Kidney (tissue), 14 donors: Measurements from ENCODE around the gene MRPL4. TPM values are rescaled to one million over a fixed set of nuclear protein-coding genes. Genes with fewer than 3 reads are reported as not detected.

Experiments used
- DNase-seq, 5 donors: peaks; one replicate each; pipeline ENCODE4 v3.0.0-alpha.2; 2013 to 2020
- FAIRE-seq: peaks from 2 replicates; lab custom pipeline; 2012; peaks lifted over from hg19 to GRCh38; lab: Jason Lieb, UNC
- H3K27ac ChIP-seq, 2 donors: one replicate each; pipeline ENCODE4 v1.7.0; 2013; ENCODE audit warnings: low read depth in 2 of 2, low read length in 2 of 2, inconsistent platforms in 1 of 2
- H3K27me3 ChIP-seq: one replicate; pipeline ENCODE4 v1.7.1; 2013; ENCODE audit warnings: low read length, inconsistent platforms; ENCODE audit not compliant: control insufficient read depth, insufficient read depth
- H3K36me3 ChIP-seq, 3 donors: one replicate each; pipeline versions ENCODE4 v1.7.0 to v1.7.1; 2013; ENCODE audit warnings: low read length in 3 of 3, control low read depth in 1 of 3, inconsistent platforms in 1 of 3; ENCODE audit not compliant: insufficient read depth in 3 of 3, control insufficient read depth in 2 of 3
- H3K4me1 ChIP-seq, 3 donors: one replicate each; pipeline versions ENCODE4 v1.7.0 to v1.7.1; 2013; ENCODE audit warnings: low read length in 3 of 3, inconsistent platforms in 1 of 3, low read depth in 1 of 3; ENCODE audit not compliant: control insufficient read depth in 2 of 3, insufficient read depth in 2 of 3
- H3K4me3 ChIP-seq, 3 donors: one replicate each; pipeline versions ENCODE4 v1.7.0 to v1.8.1; 2013; ENCODE audit warnings: low read length in 3 of 3, control low read depth in 1 of 3, inconsistent platforms in 1 of 3
- H3K9ac ChIP-seq, 3 donors: one replicate each; pipeline versions ENCODE4 v1.7.0 to v1.7.1; 2013; ENCODE audit warnings: low read length in 3 of 3, control low read depth in 1 of 3, inconsistent platforms in 1 of 3
- H3K9me3 ChIP-seq, 3 donors: one replicate each; pipeline versions ENCODE4 v1.7.0 to v1.7.1; 2013; ENCODE audit warnings: low read length in 3 of 3, control low read depth in 1 of 3, inconsistent platforms in 1 of 3; ENCODE audit not compliant: control insufficient read depth in 2 of 3, insufficient read depth in 1 of 3
- CTCF ChIP-seq: IDR thresholded peaks from 3 replicates; pipeline ENCODE4 v1.5.1; 2012; ENCODE audit warnings: mild to moderate bottlenecking, moderate library complexity, borderline replicate concordance; ENCODE audit not compliant: insufficient read depth; ENCODE audit errors: extremely low read depth
- intact Hi-C: fragments of 100-400 bp; cut with DNase I; formaldehyde crosslinking; loops from one replicate; pipeline ENCODE4 v1.11.1; 2022
- polyA plus RNA-seq: library from polyadenylated mRNA; stranded (reverse); fragments of 350-450 nt; fragmentation: Illumina TruSeq; extraction: RNeasy Lipid Tissue Mini Kit (QIAGEN cat#74804); gene quantifications from one replicate; pipeline ENCODE4 v1.2.3, GENCODE V29; 2014; ENCODE audit warnings: low read depth, low replicate concordance; ENCODE audit not compliant: insufficient read depth
- total RNA-seq: library from RNA; stranded (reverse); fragmentation: NEBNext Ultra II Directional; extraction: Animal tissue kit (Norgen Biotek cat#: 25700); gene quantifications from one replicate; pipeline ENCODE4 v1.2.1, GENCODE V29; 2021
- donor health status: control.
- donor health status: control.
- donor health status: control.
- donor health status: control.
- donor health status: control.
- donor health status: DM: yes; HTN: yes; CAD: no.
- donor health status: Normal renal cell carcinoma (clear cell type).

MRPL4 gene
- total and polyA plus RNA-seq, 2 donors from 2014 or later, result 44.8 to 102 TPM

GRCh38 chr19:10220695-10221094, 31.3 kb upstream of the MRPL4 start:
- no peak overlapping the region for H3K9ac ChIP-seq
- H3K27me3 ChIP-seq, result no peaks in the 10 kb centered on the region
- no peak overlapping the region for H3K4me3 ChIP-seq
- TF ChIP-seq CTCF, result no peak
- intact Hi-C loops, result no loop called here
- no peaks in the 10 kb centered on the region for H3K36me3 ChIP-seq
- no peaks in the 10 kb centered on the region for H3K9me3 ChIP-seq
- no peaks in the 10 kb centered on the region for H3K4me1 ChIP-seq
- FAIRE-seq (no peak), DNase-seq (no peak)
- H3K27ac ChIP-seq, result no peak overlapping the region

GRCh38 chr19:10222201-10222890, 29.7 kb upstream of the MRPL4 start:
- no peak for TF ChIP-seq CTCF
- FAIRE-seq, result no peak
- intact Hi-C loops, result no loop called here
- no peak overlapping the region for H3K27ac ChIP-seq
- no peaks in the 10 kb centered on the region for H3K27me3 ChIP-seq
- no peaks in the 10 kb centered on the region for H3K36me3 ChIP-seq
- no peak overlapping the region for H3K4me3 ChIP-seq
- DNase-seq, result no peak
- H3K9me3 ChIP-seq, result no peaks in the 10 kb centered on the region
- H3K9ac ChIP-seq, result no peak overlapping the region
- H3K4me1 ChIP-seq, result peaks cover 0 to 3% (median 0%) of the 10 kb centered on the region in 3 donors

GRCh38 chr19:10223488-10224213, 28.4 kb upstream of the MRPL4 start:
- Histone ChIP-seq H3K27me3 (no peaks in the 10 kb centered on the region), H3K27ac (no peak overlapping the region), H3K4me3 (no peak overlapping the region), H3K9me3 (no peaks in the 10 kb centered on the region), H3K9ac (no peak overlapping the region), H3K36me3 (no peaks in the 10 kb centered on the region), H3K4me1 (peaks cover 0 to 3% (median 0%) of the 10 kb centered on the region in 3 donors)
- TF ChIP-seq CTCF, result no peak
- intact Hi-C loops, result no loop called here
- FAIRE-seq, result no peak
- DNase-seq, result no peak
